BLaER1 treated with 17β-estradiol and CSF1 and Interleukin-3, amounts not matched to agents 10 nM and 100 nM (cell line): ENCODE results near the gene INS.

Experiments used
- H3K27ac ChIP-seq, 11 experiments: shearing (Covaris generic); formaldehyde crosslinking; 2 replicates each; pipeline ENCODE4 v1.8.1; 2022
- H3K27me3 ChIP-seq, 11 experiments: shearing (Covaris generic); formaldehyde crosslinking; 2 replicates each; pipeline ENCODE4 v1.8.1; 2022
- H3K36me3 ChIP-seq, 11 experiments: shearing (Covaris generic); formaldehyde crosslinking; 2 replicates each; pipeline ENCODE4 v1.8.1; 2022
- H3K4me1 ChIP-seq, 10 experiments: shearing (Covaris generic); formaldehyde crosslinking; 2 replicates each; pipeline ENCODE4 v1.8.1; 2022
- H3K4me2 ChIP-seq, 11 experiments: shearing (Covaris generic); formaldehyde crosslinking; 2 replicates each; pipeline ENCODE4 v1.8.1; 2022
- H3K4me3 ChIP-seq, 10 experiments: shearing (Covaris generic); formaldehyde crosslinking; 2 replicates each; pipeline ENCODE4 v1.8.1; 2022
- H3K9ac ChIP-seq, 11 experiments: shearing (Covaris generic); formaldehyde crosslinking; 2 replicates each; pipeline ENCODE4 v1.8.1; 2022
- H3K9me3 ChIP-seq, 11 experiments: shearing (Covaris generic); formaldehyde crosslinking; replicated peaks in 1 of 11; 2 replicates each; pipeline ENCODE4 v1.8.1; 2022
- H4K20me1 ChIP-seq, 11 experiments: shearing (Covaris generic); formaldehyde crosslinking; 2 replicates each; pipeline ENCODE4 v1.8.1; 2022
- Cebpa-rat ChIP-seq, 11 experiments: shearing (Covaris generic); IDR thresholded peaks; 2 replicates each; pipeline ENCODE4 v1.8.1; 2022

Gene INS

DNA sequence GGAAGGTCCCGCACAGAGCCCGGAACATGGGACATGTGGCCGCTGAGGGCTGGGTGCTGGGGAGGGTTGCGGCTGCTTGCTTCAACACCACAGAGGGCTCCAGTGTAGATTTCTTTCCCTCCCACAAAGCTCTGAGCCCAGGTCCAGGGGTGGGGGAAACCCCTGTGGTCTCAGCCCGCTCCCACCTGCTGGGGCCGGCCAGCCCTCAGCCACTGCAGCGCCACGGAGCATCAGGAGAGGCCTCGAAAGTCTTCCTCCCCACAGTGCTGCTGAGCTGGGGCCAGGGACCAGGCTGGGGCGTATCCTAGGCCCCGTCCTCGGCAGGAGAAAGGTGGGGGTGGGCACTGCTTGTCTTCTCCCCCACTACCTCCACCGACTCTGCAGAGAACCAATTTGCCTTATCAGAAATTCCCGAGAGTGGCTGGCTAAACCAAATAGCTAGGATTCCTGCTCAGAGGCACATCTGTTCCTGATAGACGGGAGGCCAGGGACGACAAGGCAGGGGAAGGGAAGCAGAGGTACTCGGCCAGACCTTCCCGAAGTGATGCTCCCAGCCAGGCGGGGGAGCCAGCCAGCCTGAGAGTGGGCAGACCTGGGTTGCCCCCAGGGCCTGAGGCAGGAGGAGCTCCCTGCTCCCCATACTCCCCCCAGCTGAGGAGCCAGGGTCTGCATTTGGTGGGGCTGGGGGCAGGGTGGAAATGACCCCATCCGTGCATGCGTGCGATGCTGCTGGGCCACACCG, 40.5 kb downstream of the INS start:
- Histone ChIP-seq H3K36me3 (no peaks in the 10 kb centered on the region), H4K20me1 (no peaks in the 10 kb centered on the region), H3K27me3 (peaks cover 0 to 5% (median 0%) of the 10 kb centered on the region in 11 experiments; a peak in 3 of 22 replicates), H3K4me1 (peaks cover 0 to 8% (median 7%) of the 10 kb centered on the region in 10 experiments; a peak in 5 of 20 replicates), H3K27ac (no peak overlapping the region), H3K4me2 (no peak overlapping the region), H3K9me3 (peaks cover 0 to 16% (median 0%) of the 10 kb centered on the region in 11 experiments; a peak in 3 of 22 replicates), H3K9ac (no peak overlapping the region), H3K4me3 (no peak overlapping the region)
- TF ChIP-seq Cebpa-rat (IDR thresholded peaks at IDR 0.05), result no peak

DNA sequence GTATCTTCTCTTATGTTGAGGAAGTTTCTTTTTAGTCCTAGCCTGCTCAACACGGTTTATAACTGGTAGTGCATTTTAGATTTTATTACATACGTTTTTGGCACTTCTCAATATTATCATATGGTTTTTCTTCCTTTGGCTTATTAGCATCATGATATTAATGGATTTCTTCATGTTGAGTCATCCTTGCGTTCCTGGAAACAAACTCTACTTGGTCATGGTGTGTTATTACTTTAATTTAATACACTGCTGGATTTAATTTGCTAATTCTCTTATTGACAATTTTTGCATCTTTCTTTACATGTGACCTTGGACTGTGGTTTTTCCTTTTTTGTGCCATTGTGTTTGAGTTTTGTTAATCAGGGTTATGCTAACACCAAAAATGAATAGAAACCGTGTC, 42.3 kb downstream of the INS start:
- Histone ChIP-seq H3K9ac (no peak overlapping the region), H3K4me3 (no peak overlapping the region), H3K4me2 (no peak overlapping the region), H4K20me1 (no peaks in the 10 kb centered on the region), H3K27me3 (peaks cover 0 to 5% (median 0%) of the 10 kb centered on the region in 11 experiments; a peak in 3 of 22 replicates), H3K4me1 (peaks cover 0 to 8% (median 7%) of the 10 kb centered on the region in 10 experiments; a peak in 5 of 20 replicates), H3K36me3 (no peaks in the 10 kb centered on the region), H3K9me3 (peaks cover 0 to 16% (median 0%) of the 10 kb centered on the region in 11 experiments; a peak in 3 of 22 replicates), H3K27ac (no peak overlapping the region)
- no peak for TF ChIP-seq Cebpa-rat (IDR thresholded peaks at IDR 0.05)

DNA sequence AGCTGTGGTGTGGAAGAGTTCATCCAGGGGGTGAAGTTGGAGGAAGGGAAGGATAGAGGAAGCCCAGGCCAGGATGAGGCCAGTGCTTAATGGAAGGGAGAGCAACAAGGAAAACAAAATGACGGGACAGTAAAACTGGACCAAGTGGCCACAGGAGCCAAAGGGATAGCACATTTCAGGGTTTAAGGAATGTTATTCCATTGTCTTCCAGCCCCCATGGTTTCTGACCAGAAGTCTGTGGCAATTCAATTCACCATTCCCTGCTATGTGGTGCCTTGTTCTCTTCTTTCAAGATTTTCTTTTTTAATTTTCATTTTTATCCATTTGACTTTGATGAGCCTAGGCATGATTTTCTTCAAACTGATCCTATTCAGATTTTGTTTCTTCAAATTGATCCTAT, 44.3 kb downstream of the INS start:
- no peak overlapping the region for H3K9ac ChIP-seq
- peaks cover 0 to 16% (median 0%) of the 10 kb centered on the region in 11 experiments; a peak in 3 of 22 replicates for H3K9me3 ChIP-seq
- no peak overlapping the region for H3K4me2 ChIP-seq
- no peaks in the 10 kb centered on the region for H3K4me1 ChIP-seq
- TF ChIP-seq Cebpa-rat (IDR thresholded peaks at IDR 0.05), result no peak
- no peaks in the 10 kb centered on the region for H4K20me1 ChIP-seq
- H3K4me3 ChIP-seq, result no peak overlapping the region
- H3K36me3 ChIP-seq, result no peaks in the 10 kb centered on the region
- H3K27me3 ChIP-seq, result peaks cover 0 to 5% (median 0%) of the 10 kb centered on the region in 11 experiments; a peak in 2 of 22 replicates
- no peak overlapping the region for H3K27ac ChIP-seq

DNA sequence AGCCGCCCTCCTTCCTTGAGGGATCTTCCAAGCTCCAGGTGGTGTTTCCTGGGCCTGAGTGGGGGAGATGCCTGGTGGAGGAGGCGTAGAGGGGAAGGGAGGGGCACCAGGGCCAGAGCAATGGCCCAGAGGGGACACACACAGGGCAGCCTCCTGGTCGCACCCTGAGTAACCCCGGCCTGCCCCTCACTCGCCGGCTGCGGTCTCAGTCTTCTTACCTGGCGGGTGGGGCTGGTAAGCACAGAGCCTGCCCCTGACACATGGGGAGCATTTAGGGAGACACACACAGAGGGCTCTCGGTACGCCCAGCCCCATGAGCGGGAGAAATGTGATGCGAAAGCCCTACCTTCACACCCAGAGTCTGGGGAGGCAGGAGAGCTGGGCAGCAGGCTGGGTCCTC, 45.7 kb downstream of the INS start:
- no peaks in the 10 kb centered on the region for H4K20me1 ChIP-seq
- no peak overlapping the region for H3K4me2 ChIP-seq
- H3K27me3 ChIP-seq, result peaks cover 0 to 5% (median 0%) of the 10 kb centered on the region in 11 experiments; a peak in 2 of 22 replicates
- H3K9me3 ChIP-seq, result peaks cover 0 to 16% (median 0%) of the 10 kb centered on the region in 11 experiments; a peak in 3 of 22 replicates
- TF ChIP-seq Cebpa-rat (IDR thresholded peaks at IDR 0.05), result no peak
- no peak overlapping the region for H3K4me3 ChIP-seq
- peaks cover 0 to 8% (median 8%) of the 10 kb centered on the region in 10 experiments; a peak in 16 of 20 replicates for H3K4me1 ChIP-seq
- no peak overlapping the region for H3K9ac ChIP-seq
- H3K27ac ChIP-seq, result no peak overlapping the region
- no peaks in the 10 kb centered on the region for H3K36me3 ChIP-seq

DNA sequence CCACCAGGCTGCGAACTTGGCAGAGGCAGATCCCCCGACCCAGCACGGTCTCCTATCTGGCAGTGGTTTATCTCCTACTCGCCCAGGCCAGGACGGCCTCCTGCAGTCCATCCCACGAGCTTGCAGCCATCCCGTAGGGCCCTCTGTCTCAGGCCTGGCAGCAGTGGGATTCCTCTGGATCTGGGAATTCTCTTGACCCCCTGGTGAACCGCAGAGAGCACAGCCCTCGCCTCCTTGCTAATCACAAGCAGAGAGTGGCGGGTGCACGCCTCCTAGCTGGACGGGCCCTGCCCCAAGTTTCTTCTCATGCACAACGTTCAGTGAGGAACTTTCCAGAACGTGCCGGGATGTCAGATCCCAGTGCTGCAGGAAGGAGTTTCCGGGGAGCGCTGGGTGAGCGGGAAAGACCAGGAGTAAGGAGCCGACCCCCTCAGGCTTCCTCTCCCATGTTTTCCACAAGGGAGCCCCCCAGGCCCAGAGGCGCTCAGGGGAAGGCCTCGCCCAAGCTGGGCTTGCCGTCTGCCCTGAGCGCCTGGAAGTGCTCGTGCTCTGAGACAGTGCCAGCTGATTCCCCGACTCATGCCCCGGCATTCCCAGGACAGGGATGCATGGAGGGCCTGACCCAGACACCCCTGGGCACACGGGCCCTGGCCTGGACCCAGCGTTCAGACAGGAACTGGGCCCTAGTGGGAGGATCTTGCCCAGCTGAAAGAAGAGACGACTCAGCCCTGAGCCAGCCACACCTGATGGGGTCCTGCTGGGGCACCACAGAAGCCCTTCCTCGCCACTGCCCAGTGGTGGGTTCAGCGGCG, 46.4 kb downstream of the INS start:
- H3K4me1 ChIP-seq, result peaks cover 4 to 15% (median 14%) of the 10 kb centered on the region in 10 experiments
- H4K20me1 ChIP-seq, result no peaks in the 10 kb centered on the region
- no peak overlapping the region for H3K27ac ChIP-seq
- H3K9ac ChIP-seq, result no peak overlapping the region
- H3K36me3 ChIP-seq, result no peaks in the 10 kb centered on the region
- no peak overlapping the region for H3K4me2 ChIP-seq
- H3K9me3 ChIP-seq, result peaks cover 0 to 20% (median 0%) of the 10 kb centered on the region in 11 experiments; a peak in 3 of 22 replicates
- no peak overlapping the region for H3K4me3 ChIP-seq
- no peak for TF ChIP-seq Cebpa-rat (IDR thresholded peaks at IDR 0.05)
- H3K27me3 ChIP-seq, result peaks cover 0 to 5% (median 0%) of the 10 kb centered on the region in 11 experiments; a peak in 2 of 22 replicates

DNA sequence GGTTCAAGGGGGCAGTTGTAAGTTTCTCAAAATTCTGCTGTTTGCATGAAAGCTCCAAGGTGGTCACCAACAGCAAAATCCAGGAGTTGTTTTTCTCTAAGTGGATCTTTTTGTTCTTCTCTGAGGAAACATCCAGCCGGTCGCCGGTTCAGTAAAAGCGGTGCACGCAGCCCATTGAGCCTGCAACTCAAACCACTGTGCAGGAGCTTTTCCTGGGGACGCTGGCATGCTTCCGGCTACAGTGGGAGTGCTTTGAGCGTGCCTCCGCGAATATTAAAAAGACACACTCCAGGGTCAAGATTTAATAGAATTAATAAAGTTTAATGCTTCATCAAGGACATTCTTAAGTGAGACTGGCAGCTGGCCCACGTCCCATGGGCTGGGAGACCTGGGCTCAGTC, 47.2 kb downstream of the INS start:
- no peak overlapping the region for H3K27ac ChIP-seq
- H3K9me3 ChIP-seq, result peaks cover 0 to 20% (median 0%) of the 10 kb centered on the region in 11 experiments; a peak in 3 of 22 replicates
- no peaks in the 10 kb centered on the region for H3K36me3 ChIP-seq
- H3K27me3 ChIP-seq, result peaks cover 0 to 5% (median 0%) of the 10 kb centered on the region in 11 experiments; a peak in 2 of 22 replicates
- no peaks in the 10 kb centered on the region for H4K20me1 ChIP-seq
- no peak overlapping the region for H3K9ac ChIP-seq
- no peak overlapping the region for H3K4me2 ChIP-seq
- no peak for TF ChIP-seq Cebpa-rat (IDR thresholded peaks at IDR 0.05)
- peaks cover 13 to 24% (median 23%) of the 10 kb centered on the region in 10 experiments for H3K4me1 ChIP-seq
- H3K4me3 ChIP-seq, result no peak overlapping the region

DNA sequence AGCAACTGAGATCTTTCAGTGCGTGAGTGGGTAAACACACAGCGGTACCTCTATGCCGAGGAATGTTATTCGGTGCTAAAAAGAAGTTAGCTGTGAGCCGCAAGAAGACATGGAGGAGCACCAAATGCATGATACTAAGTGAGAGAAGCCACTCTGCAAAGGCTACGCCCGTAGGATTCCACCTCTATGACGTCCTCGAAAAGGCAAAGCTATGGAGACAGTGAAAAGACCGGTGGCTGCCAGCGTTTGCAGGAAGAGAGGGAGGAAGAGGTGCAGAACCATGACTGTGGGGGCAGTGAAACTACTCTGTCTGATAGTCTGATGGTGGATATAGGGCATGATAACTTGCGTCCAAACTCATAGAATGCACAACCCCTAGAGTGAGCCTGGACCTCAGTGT, 50.5 kb downstream of the INS start:
- Histone ChIP-seq H3K27me3 (no peaks in the 10 kb centered on the region), H3K4me1 (peaks cover 15 to 46% (median 41%) of the 10 kb centered on the region in 10 experiments), H4K20me1 (no peaks in the 10 kb centered on the region), H3K4me2 (peak overlapping the region in 9 of 11 experiments; percentile 7 to 99 (median 86); a peak in 17 of 22 replicates), H3K9me3 (peaks cover 0 to 4% (median 0%) of the 10 kb centered on the region in 11 experiments; a peak in 1 of 22 replicates), H3K27ac (peak overlapping the region in 1 of 11 experiments; percentile 85; a peak in 1 of 22 replicates), H3K9ac (no peak overlapping the region), H3K36me3 (no peaks in the 10 kb centered on the region), H3K4me3 (no peak overlapping the region)
- no peak for TF ChIP-seq Cebpa-rat (IDR thresholded peaks at IDR 0.05)
